SK-N-MC (cell line): Measurements from ENCODE around the gene FBXL3.
A peak's percentile ranks its signal among the peaks of the same experiment; 100 is the strongest.
"Not testable (repeated sequence)": the region's sequence is repeated elsewhere in the genome, so short reads cannot be mapped to it uniquely, and the experiment has no call there.

ENCODE experiments used
- DNase-seq: peaks from one replicate; pipeline ENCODE4 v3.0.0-alpha.2; 2011; ENCODE audit warnings: low read depth, low spot score
- H3K27ac ChIP-seq: fragments of 200-600 bp; sonication (generic); 2 replicates; pipeline ENCODE4 v1.5.1; 2016; ENCODE audit warnings: mixed run types
- H3K36me3 ChIP-seq: fragments of 200-600 bp; sonication (generic); 2 replicates; pipeline ENCODE4 v1.6.1; 2017; ENCODE audit warnings: antibody characterized with exemption, low read length, mixed read lengths; ENCODE audit not compliant: insufficient read depth
- H3K4me3 ChIP-seq: fragments of 200-600 bp; sonication (generic); 2 replicates; pipeline ENCODE4 v1.5.1; 2016
- H3K9ac ChIP-seq: fragments of 200-600 bp; sonication (generic); 2 replicates; pipeline ENCODE4 v1.8.0; 2017; ENCODE audit warnings: mixed run types, mixed read lengths; ENCODE audit not compliant: insufficient read length
- H3K9me3 ChIP-seq: fragments of 200-600 bp; sonication (generic); 2 replicates; pipeline ENCODE4 v1.6.1; 2017; ENCODE audit warnings: low read depth, mild to moderate bottlenecking, antibody characterized with exemption, low read length, moderate library complexity, mixed read lengths
- EZH2 ChIP-seq: fragments of 200-600 bp; sonication (generic); IDR thresholded peaks from one replicate; pipeline ENCODE4 v1.6.1; 2017; ENCODE audit warnings: antibody characterized with exemption
- FOXP2 ChIP-seq: optimal IDR thresholded peaks from 2 replicates; pipeline ENCODE3; 2011; ENCODE audit warnings: mild to moderate bottlenecking, moderate library complexity; ENCODE audit not compliant: insufficient read depth; ENCODE audit errors: extremely low read length, control extremely low read depth
- POLR2AphosphoS5 ChIP-seq: IDR thresholded peaks from 2 replicates; pipeline ENCODE4 v1.6.1; 2012; ENCODE audit warnings: mild to moderate bottlenecking, low read depth, low read length, borderline replicate concordance

FBXL3 gene

GRCh38 chr13:76971851-76972829 lies 54.8 kb downstream of the FBXL3 start:
- DNase-seq, result no peak
- no peak overlapping the region for H3K9ac ChIP-seq
- H3K36me3 ChIP-seq, result no peaks in the 10 kb centered on the region
- H3K27ac ChIP-seq, result no peak overlapping the region
- H3K9me3 ChIP-seq, result no peaks in the 10 kb centered on the region
- TF ChIP-seq FOXP2, result no peak
- TF ChIP-seq EZH2, result no peak
- no peak for TF ChIP-seq POLR2AphosphoS5
- H3K4me3 ChIP-seq, result no peak overlapping the region

GRCh38 chr13:76971215-76971614 lies 55.7 kb downstream of the FBXL3 start:
- no peak overlapping the region for H3K4me3 ChIP-seq
- H3K36me3 ChIP-seq, result no peaks in the 10 kb centered on the region
- H3K27ac ChIP-seq, result no peak overlapping the region
- DNase-seq, result no peak
- H3K9me3 ChIP-seq, result no peaks in the 10 kb centered on the region
- H3K9ac ChIP-seq, result no peak overlapping the region
- no peak for TF ChIP-seq POLR2AphosphoS5
- TF ChIP-seq EZH2, result no peak
- TF ChIP-seq FOXP2, result no peak

GRCh38 chr13:76969488-76970365 lies 57.2 kb downstream of the FBXL3 start:
- Histone ChIP-seq H3K36me3 (no peaks in the 10 kb centered on the region), H3K9ac (no peak overlapping the region), H3K27ac (no peak overlapping the region), H3K9me3 (no peaks in the 10 kb centered on the region), H3K4me3 (no peak overlapping the region)
- DNase-seq, result no peak
- TF ChIP-seq FOXP2 (no peak), POLR2AphosphoS5 (no peak), EZH2 (no peak)

GRCh38 chr13:76968041-76968440 lies 58.9 kb downstream of the FBXL3 start:
- DNase-seq, result no peak
- no peaks in the 10 kb centered on the region for H3K9me3 ChIP-seq
- H3K36me3 ChIP-seq, result no peaks in the 10 kb centered on the region
- H3K4me3 ChIP-seq, result no peak overlapping the region
- H3K27ac ChIP-seq, result no peak overlapping the region
- TF ChIP-seq POLR2AphosphoS5 (no peak), FOXP2 (no peak)
- H3K9ac ChIP-seq, result no peak overlapping the region

GRCh38 chr13:76967031-76967430 lies 59.9 kb downstream of the FBXL3 start:
- Histone ChIP-seq H3K9me3 (no peaks in the 10 kb centered on the region), H3K9ac (no peak overlapping the region), H3K27ac (no peak overlapping the region), H3K4me3 (no peak overlapping the region), H3K36me3 (no peaks in the 10 kb centered on the region)
- DNase-seq, result no peak
- TF ChIP-seq POLR2AphosphoS5 (no peak), EZH2 (no peak), FOXP2 (no peak)

GRCh38 chr13:76965759-76966421 lies 61.1 kb downstream of the FBXL3 start:
- peak overlapping the region; percentile 82 for H3K27ac ChIP-seq
- H3K9ac ChIP-seq, result peak overlapping the region; percentile 24
- peak; percentile 80 for DNase-seq
- TF ChIP-seq EZH2, result no peak
- TF ChIP-seq POLR2AphosphoS5, result peak; percentile 43; the same call in 1 of the 2 replicates
- no peaks in the 10 kb centered on the region; the same call in 1 of the 2 replicates for H3K9me3 ChIP-seq
- no peaks in the 10 kb centered on the region for H3K36me3 ChIP-seq
- H3K4me3 ChIP-seq, result peak overlapping the region; percentile 66

GRCh38 chr13:76959734-76960133 lies 67.2 kb downstream of the FBXL3 start:
- not testable (repeated sequence) for H3K36me3 ChIP-seq, DNase-seq, H3K27ac ChIP-seq, H3K9ac ChIP-seq, H3K4me3 ChIP-seq, H3K9me3 ChIP-seq

GRCh38 chr13:76958841-76959432 lies 68.0 kb downstream of the FBXL3 start:
- H3K27ac ChIP-seq, result no peak overlapping the region
- no peak for TF ChIP-seq FOXP2
- TF ChIP-seq POLR2AphosphoS5, result no peak
- no peak for TF ChIP-seq EZH2
- peaks cover 3% of the 10 kb centered on the region; the same call in 1 of the 2 replicates for H3K9me3 ChIP-seq
- H3K9ac ChIP-seq, result no peak overlapping the region
- no peak for DNase-seq
- H3K4me3 ChIP-seq, result no peak overlapping the region
- no peaks in the 10 kb centered on the region for H3K36me3 ChIP-seq
